NCI-H2029 (cell line): Measurements from ENCODE around the gene EFNA3.

Experiments used
- DNase-seq: peaks from one replicate; lab custom pipeline; 2025; lab: John Stamatoyannopoulos, UW

The EFNA3 gene

DNA sequence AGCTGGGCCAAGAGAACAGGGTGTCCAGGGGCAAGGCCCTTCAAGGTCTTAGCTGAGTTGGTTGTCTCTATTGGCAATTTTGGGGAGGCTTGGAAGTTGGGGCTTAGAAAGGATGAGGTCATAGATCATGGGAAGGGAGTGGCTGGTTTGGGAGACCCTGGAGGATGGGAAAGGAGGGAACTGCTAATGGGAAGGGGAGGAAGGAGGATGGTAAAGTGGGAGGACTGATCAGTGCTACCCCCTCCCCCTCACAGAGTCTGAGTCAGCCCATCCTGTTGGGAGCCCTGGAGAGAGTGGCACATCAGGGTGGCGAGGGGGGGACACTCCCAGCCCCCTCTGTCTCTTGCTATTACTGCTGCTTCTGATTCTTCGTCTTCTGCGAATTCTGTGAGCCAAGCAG is 10.0 kb upstream of the EFNA3 start:
- DNase-seq = no peak

DNA sequence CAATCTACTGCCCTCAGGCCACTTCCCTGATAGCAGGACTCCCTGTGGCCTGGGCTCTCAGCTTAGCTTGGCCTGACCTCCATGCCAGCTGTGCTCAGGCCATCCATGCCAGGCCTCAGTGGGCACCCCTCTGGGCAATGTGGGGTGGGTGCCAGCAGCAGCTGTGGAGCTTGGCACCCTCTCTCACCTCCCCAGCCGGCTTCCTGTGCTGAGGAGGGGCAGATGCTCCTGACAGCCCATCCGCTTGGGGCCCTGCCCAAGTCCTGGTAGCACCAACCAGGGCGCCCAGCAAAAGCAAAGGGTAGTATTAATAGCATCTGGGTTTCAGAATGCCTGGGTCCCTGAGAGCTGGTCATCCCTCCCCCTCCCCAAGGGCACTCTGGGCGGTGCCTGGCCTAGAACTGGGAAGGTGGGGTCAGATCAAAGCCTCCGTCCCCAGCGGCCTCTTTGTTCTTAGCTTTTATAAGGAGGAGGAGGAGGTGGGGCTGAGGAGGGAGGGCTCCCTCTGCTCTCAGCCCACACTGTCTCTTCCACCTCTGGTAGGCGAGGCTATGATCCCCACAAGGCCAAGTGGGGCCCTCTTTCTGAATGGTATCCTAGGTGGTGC is 9.0 kb upstream of the EFNA3 start:
- no peak for DNase-seq

DNA sequence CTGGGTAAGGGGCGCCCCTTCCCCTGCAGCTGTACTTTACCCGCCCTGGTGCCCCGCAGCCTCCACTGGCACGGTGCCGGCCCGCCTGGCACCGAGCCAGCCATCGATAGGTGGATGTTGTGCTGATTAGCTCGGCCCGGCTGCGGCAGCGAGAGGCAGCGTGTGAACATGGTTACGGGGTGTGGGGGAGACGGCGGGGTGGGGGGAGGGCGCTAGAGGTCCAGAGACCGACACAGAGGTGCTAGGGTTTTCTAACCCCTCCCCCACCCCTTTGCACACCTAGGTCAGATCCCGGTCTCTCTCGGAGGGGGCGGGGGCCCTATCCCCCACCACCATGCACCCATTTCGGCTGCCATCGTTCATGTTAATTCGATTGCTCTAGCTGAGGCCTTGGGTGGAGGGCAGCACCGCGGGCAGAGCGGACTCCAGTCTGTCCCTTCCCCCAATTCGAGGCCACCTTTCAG is 8.4 kb upstream of the EFNA3 start:
- no peak for DNase-seq

DNA sequence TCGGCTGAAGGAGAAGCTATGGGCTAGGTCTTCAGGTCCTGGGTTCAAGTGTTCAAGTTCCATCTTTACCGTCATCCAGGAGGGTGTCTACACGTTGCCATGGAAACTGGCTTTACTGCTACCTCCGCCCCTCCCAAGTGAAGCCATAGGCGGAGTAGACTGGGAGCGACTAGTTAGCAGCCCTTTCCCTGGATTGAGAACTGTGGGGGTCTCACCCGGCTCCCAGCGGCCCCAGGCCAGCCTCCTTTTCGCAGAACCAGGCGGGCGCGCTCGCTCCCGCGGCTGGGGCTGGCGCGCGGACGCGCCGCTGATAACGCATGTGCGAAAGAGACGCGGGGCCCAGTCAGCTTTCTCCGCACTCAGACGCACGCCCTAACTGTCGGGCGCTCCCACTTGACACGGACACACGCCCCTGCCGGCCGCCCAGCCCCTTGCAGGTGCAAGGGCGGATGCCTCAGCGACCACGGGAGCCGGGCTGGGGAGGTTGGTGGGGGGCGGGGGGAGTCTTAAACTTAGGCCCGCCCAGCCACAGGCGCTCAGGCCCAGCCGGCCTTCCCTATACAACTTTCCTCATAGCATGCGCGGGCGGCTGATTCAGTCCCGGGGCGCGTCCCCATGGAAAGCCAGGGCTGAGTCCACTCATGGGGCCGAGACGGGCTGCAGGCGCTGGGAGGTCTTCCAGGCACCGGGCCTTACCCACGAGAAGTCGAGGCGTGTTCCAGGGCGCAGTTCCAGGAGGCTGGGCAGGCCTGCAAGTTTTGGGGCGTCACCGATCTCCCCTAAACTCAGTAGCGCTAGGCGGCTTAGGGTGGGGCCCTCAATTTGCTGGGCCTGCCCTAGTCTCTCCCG is 7.7 kb upstream of the EFNA3 start:
- DNase-seq = peak; percentile 47

DNA sequence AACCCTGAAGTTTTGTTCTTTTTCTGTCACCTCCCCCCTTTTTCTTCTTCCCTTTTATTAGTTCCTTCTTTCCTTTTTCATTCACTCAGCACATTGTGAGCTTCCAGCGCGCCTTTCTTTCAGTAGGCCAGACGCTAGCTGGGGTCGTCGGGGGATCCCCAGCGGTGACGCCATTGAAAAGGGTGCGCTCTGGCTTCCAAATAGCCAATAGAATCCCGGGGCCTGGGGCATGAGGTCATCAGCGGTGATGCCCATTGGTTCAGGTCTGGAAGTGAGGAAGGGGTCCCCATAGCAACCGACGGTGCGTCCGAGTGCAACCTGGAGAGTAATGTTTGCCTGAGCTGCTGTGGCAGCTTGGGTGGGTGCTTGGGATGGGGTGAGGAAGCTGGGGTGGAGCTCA is 6.9 kb upstream of the EFNA3 start:
- no peak for DNase-seq

DNA sequence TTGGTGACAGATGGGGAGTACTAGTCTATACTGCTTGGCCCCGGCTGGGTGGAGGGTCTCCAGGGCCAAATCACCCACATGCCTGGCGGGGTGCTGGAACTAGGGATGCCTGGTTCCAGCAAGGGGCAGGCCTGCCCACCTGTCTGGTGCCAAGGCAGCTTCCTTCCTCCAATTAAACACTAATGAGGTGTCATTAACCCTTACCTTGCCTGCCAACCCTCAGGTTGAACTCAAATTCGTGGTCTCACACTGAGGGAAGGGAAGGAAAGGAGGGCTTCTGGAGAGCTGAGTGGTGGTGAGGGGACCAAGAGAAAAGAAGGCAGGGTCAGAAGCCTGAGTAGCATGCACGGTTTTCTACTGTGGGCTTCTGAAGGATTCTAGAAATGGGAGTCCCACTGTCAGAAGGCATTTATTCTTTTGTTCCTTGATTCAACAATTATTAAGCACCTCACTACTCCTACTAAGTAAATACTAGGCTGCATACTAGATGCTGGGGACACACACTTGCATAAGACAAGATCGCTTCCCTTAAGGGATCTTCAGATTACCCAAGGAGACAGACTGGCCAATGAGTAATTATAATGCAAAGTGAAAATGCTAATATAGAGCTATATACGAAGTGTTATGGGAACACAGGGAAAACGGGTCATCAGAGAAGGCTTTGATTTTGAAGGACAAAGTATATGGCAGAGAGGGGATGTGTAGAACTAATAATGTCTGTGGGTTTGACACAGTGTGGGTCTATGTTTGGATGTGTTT is 5.9 kb upstream of the EFNA3 start:
- no peak for DNase-seq

DNA sequence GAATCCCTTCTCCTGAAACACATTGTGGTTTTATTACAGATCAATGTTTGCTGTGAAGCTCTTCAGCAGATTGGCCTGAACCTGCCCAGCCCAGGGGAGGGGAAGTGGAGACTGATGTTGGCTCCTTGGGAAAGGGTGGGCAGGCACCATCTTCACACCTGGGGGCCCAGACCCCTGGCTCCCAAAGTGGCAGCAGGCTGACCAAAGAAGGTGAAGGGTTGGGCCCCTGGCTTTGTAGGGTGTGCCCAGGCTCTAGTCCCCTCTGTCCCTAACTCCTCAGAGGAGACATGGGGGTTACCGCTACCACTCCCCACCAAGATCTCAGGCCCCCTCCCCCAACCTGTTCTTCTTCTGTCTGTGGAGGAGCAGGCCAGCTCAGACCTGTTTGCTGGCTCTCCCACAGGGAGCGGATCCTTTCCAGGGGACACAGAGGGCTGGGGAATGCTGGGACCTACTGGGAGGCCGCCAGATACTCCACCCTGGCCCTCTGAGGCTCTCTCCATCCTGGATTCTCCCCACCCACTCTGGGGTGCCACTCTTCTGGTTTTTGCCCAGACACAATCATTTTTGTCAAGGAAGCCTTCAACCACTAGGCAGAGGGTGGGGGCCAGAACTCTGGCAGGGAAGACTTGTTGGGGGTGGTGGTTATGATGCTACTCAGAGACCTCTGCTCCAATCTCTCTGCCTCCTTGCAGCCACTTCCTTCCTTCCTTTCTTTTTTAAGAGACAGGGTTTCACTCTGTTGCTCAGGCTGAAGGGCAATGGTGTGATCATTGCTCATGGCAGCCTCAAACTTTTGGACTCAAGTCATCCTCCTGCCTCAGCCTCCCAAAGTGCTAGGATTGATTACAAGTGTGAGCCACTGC is 5.0 kb upstream of the EFNA3 start:
- no peak for DNase-seq

DNA sequence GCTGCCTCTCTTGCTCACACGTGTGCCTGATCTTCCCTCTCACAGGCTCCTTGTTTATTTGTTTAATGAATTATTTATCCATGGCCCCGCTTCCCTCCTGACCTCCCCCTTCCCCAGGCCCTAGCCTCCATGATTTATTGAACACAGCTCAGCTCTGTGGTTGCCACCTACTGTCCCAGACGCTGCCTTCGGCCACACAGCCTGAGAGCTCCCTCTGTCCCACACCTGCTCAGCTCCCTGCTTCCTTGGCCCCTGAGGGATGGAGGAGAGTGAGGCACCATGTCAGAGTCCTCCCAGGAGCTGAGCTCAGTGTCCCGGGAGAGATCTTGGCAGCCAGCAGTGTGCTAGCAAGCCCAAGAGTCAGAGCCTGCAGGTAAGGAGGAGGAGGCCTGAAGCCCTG is 3.1 kb upstream of the EFNA3 start:
- DNase-seq = no peak

DNA sequence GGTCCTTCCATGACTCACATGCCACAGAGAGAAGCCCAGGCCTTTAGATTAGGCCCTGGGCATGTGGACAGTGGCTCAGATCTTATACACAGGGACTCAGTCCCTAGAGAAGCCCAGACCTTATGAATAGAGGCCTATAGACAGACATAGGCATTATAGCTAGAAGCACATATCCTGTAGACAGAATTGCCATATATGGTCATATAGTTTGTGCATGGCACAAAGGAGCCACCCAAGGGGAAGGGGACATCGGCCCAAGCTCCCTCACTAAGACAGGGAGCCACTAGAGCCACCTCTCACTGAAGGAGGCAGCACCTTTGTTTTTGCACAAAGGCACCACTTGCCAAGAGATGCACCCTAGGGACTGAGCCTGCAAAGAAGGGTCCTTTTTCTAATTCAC is 2.3 kb upstream of the EFNA3 start:
- DNase-seq = no peak

DNA sequence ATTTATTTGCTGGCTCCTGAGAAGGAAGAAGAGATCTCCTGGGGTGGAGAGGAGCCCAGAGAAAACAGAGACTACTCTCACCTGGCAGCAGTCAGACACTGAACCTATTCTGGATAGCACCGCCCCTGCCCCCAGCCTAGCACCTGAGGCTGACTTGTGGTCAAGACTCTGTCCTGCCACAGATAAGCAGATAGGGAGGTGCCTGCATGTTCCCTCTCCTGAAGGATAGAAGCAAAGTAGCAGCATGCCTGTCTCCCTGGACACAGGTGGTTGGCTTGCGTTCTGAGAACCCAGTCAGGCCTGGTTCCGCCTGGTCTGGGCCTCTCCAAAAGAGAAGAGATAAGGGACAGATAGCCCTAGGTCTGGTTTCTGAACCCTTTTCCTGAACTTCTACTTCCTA is 1.3 kb upstream of the EFNA3 start:
- DNase-seq = no peak

DNA sequence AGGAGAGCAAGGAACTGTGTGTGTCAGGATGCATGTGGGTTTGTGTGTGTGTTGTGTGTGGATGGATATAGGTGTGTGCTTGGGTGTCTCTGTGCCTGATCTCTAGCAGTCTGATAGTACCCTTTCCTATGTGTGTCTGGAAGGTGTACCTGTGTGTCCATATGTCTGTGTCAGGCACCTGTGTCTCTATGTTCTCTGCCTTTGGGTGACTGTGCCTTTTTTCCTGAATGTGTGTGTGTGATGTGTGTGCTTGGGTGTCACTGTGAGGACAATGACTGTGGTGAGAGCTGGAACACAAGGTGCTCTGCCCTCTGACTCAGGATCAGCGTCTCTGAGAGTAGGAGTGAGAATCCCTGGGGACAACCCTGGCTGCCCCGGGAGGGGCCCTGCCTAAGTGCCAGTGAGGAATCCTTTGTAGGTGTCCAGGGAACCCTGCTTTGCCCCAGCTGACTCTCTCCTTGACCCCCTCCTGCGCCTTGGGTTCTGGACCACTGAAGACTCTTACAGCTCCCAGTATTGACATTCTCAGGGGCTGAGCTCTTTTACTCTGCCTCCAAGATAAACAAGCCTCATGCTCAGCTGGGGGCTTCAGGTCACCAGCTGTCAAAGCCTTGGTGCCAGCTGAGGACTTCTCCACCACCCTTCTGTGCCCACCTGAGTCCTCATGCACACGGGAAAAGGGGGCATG is 735 bp upstream of the EFNA3 start:
- DNase-seq = no peak

DNA sequence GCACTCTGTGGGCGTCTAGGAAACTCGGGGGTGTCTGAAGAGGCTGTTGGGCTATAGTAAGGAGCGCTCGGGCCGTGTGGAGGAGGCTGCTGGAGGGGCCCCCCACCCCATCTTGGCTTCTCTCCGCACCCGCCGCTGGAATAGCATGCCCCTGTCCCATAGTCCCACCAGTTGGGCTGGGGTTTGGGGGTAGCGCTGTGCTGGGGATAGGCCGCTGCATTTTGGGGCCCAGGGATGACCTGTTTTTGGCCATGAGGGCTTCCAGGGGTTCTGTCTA is 511 bp downstream of the EFNA3 start:
- no peak for DNase-seq

DNA sequence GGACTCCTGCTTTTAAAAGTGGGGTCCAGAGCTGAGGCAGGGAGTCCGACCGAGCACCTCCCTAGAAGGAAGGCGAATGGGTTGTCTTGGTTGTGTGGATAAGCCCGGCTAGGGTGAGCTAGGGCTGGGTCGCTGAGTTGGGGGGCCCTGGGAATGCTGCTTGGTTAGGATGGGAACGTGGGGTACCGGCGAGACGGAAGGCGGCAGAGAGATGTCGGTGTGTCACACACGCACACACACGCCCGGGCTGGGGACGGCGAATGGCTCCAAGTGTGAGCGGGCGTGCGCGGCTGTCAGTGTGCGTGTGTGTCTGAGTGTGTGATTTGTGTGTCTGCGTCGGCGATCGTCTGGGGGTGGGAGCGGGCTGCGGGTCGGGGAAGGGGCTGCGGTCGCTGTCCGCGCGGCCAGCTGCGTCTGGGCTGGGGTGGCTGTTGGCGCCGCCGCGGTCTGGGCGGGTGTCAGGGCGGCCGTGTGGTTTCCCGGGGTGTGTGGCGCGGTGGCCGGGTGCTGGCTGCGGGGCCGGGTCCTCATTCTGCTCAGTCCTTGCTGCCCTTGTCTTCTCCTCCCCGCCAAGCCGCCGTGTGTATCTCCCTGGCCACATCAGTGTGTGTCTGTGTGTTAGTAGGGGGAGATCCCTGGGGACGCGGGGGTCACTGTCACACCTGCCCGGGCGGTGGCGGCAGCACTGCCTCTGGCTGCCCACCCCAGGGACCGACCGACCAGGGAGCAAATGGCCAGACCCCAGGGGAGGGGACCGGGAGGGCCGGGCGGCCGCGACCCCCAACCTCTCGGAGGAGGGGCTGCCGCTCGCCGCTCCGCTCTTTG is 1.1 kb downstream of the EFNA3 start:
- no peak for DNase-seq

DNA sequence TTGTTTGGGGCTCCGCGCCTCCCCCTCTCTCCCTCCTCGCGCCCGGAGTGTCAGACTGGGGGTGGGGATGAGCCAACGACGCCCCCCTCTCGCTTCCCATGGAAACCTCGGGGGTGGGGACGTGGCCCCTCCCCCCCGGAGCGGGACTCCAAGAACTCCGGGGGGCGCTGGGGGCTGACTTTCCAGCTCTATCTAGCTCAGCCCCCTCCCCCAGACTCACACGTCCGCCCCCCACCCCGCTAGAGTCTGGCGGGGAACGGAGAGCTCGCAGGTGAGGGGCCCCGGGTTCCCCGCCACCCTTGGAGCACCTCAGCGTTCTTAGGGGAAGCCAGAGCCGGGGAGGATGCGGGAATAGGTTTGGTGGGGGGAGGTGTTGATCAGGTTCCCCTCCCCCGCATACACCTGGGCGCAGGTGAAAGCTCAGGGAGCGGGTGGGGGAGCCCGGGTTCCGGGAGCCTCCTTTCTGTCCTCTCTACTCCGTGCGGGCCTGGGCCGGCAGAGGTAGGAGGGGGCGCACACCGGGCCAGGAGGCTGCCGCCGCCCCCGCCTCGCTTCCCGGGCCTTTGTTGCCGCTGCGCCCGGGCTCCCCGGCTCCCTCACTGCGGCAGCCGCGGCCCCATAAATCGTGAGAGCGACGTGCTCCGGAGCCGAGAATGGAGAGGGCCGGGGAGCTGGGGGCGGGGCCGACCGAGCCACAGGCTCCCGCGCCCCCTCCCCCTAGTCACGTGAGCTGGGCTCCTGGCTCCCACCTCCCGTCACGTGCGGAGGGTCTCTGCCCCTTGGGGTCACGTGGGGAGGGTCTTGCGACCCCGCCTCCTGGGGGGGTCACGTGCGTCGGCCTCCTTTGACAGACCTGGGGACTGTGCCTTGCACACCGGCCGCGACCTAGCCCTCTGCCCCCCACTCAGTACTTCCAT is 1.9 kb downstream of the EFNA3 start:
- no peak for DNase-seq

DNA sequence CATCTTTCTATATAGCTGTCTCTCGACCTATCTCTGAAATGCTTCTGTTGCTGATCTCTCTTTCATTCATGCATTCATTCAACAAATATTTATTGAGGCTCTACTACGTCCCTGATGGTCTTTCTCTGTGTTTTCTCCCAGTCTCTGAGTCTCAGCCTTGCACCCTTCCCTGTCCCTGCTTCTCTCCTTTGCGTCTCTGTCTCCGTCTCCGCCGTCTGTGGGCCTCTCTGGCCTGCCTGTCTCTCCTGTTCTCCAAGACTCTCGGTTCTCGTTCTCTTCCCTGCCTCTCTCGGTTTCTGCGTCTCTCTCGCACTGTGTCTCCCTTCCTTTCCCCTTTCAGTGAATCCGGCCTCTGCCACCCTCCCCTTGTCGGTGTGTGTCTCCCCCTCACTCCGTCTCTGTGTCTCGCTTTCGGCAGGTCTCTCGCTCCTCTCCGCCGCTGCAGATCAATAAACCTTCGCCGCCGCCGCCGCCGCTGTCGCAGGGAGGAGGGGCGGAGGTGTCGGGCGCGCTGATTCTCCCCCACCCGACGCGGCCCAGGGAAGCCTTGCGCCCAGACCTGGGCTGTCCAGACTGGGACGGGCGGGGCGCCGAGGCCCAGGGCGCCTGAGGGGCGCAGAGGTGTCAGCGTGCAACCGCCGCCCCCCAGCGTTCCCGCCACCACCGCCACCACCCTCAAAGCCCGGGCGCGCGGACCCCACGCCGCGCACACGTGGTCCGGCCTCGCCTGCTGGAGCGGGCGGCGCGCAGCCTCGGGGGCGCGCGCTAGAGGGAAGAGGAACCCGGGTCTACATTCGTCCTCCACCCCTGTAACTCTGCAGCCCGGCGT is 3.0 kb downstream of the EFNA3 start:
- no peak for DNase-seq

DNA sequence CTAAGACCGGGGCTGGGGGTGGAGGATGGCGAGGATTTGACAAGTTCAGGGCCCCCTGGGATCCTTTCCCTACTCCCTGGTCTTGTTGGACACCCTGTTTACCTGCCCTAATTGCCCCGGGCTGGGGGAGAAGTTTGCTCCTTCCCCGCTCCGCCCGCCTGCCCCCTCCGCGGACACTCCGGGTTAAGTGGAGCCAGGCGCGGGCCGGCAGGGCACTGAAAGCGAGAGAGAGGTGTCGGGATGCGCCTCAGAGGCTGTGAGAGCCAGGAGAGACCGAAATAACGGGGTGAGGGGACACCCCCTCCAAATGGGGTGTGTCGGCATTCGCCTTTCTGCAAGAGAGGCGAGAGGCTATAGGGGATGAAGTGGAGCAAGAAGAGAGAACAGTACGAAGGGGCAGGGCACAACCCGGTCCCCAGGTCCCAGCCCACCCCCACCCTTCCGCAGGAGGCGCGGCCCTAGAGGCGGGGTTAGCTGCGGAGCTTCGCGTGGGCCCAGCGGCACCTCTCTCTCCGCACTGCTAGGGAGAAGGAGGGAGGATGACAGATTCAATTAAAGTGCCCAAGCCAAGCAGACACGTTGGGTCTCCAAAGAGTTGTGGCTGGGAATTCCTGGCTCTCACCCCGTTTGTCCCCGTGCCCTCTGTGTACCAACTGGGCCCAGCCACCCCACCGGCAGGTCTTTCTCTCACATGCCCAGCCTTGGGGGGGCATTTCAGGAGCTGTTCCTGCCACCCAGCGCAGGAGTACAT is 3.8 kb downstream of the EFNA3 start:
- DNase-seq = no peak

DNA sequence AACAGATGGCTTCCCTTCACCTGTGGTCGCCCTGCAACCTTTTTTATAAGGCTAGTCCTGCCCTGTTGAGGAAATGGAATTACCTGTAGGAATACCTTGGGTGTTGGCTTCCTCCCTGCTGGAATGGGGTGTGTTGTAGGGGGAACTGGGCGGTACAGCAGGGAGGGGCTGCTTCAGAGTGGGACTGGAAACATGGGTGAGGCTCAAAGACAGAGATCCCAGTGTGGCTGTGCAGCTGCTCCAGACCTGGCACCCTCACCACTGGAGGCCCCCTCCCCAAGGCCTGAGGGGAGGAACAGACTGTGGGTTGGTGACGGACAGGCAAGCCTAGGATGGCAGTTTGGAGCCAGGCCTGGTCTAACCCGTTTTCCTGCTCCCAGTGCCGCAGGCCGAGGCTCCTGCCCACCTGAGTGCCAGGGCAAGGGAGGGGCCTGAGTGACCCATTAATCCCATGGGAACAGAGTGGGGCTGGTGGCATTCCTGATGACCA is 4.5 kb downstream of the EFNA3 start:
- DNase-seq = no peak
